Mucosa of descending colon (tissue), 3 donors: ENCODE measurements around the gene SIL1. TPM values are rescaled to one million over a fixed set of nuclear protein-coding genes. Genes with fewer than 3 reads are reported as not detected.

Source experiments
- ATAC-seq: fragments of 200-7000 bp; cut with Tn5 transposase; one replicate; pipeline ENCODE4 v1.9.1; 2020; ENCODE audit warnings: mild to moderate bottlenecking, moderate library complexity
- DNase-seq, 3 donors: peaks; one replicate each; pipeline ENCODE4 v3.0.0-alpha.2; 2020
- H3K36me3 ChIP-seq: fragments of 200-600 bp; one replicate; pipeline ENCODE4 v1.8.0; 2021; ENCODE audit warnings: low read depth, mild to moderate bottlenecking
- H3K4me1 ChIP-seq: fragments of 200-600 bp; one replicate; pipeline ENCODE4 v1.8.0; 2021; ENCODE audit warnings: low read depth, mild to moderate bottlenecking
- H3K4me3 ChIP-seq: fragments of 200-600 bp; one replicate; pipeline ENCODE4 v1.8.0; 2021; ENCODE audit warnings: mild to moderate bottlenecking
- H3K9me3 ChIP-seq: fragments of 200-600 bp; one replicate; pipeline ENCODE4 v1.8.0; 2021; ENCODE audit warnings: mild to moderate bottlenecking
- CTCF ChIP-seq: fragments of 200-600 bp; IDR thresholded peaks from one replicate; pipeline ENCODE4 v1.8.0; 2022; ENCODE audit warnings: antibody characterized with exemption, mild to moderate bottlenecking
- intact Hi-C, 2 donors: fragments of 100-400 bp; cut with DNase I in 1 of 2; cut with micrococcal nuclease in 1 of 2; formaldehyde crosslinking; loops; one replicate each; pipeline versions ENCODE4 v1.11.0 to v1.11.1; 2022; cut with DNase I, micrococcal nuclease
- total RNA-seq, 3 donors: library from RNA; stranded (reverse); fragmentation: NEBNext Ultra II Directional in 2 of 3; extraction: Animal tissue kit (Norgen Biotek cat#: 25700) in 2 of 3; gene quantifications; one replicate each; pipeline versions ENCODE4 v1.2.1 to v1.2.4, GENCODE V29; 2021 to 2023
- donor health status: DM: no; HTN: no; CAD: no; lungs with moderate emphysema.
- donor health status: DM: no; HTN: no; CAD: no.
- donor health status: DM: no; HTN: yes; CAD: no.

SIL1 gene
- total RNA-seq, 3 donors from 2014 or later = 35.2 to 35.8 (median 35.6) TPM

GRCh38 chr5:139049780-139050179 is 148.4 kb downstream of the SIL1 start:
- TF ChIP-seq CTCF = no peak
- DNase-seq (no peak), ATAC-seq (no peak)
- no peaks in the 10 kb centered on the region for H3K36me3 ChIP-seq
- no peak overlapping the region for H3K4me3 ChIP-seq
- H3K9me3 ChIP-seq = no peaks in the 10 kb centered on the region
- no peaks in the 10 kb centered on the region for H3K4me1 ChIP-seq
- intact Hi-C loops = no loop called here

DNA sequence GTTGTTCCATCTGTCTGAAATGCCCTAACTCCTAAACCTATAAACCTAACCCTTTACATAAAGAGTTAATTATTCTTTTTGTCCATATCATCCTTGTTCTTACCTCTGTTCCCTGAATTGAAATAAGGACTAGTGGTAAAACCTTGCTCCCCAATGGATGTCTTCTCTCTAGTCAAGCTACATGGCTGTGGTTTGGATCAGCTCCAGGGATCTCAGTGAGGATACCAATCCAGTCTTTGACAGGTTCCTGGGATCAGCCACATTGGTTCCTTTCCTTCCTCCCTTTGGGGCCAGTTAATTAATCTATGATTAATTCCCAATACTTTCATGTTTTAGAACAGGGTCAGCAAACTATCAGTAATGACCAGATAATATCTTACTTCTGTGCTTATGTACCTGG is 151.6 kb downstream of the SIL1 start:
- H3K4me3 ChIP-seq = no peak overlapping the region
- intact Hi-C loops = no loop called here
- H3K36me3 ChIP-seq = no peaks in the 10 kb centered on the region
- ATAC-seq (no peak), DNase-seq (no peak)
- H3K9me3 ChIP-seq = no peaks in the 10 kb centered on the region
- TF ChIP-seq CTCF = no peak
- H3K4me1 ChIP-seq = no peaks in the 10 kb centered on the region

DNA sequence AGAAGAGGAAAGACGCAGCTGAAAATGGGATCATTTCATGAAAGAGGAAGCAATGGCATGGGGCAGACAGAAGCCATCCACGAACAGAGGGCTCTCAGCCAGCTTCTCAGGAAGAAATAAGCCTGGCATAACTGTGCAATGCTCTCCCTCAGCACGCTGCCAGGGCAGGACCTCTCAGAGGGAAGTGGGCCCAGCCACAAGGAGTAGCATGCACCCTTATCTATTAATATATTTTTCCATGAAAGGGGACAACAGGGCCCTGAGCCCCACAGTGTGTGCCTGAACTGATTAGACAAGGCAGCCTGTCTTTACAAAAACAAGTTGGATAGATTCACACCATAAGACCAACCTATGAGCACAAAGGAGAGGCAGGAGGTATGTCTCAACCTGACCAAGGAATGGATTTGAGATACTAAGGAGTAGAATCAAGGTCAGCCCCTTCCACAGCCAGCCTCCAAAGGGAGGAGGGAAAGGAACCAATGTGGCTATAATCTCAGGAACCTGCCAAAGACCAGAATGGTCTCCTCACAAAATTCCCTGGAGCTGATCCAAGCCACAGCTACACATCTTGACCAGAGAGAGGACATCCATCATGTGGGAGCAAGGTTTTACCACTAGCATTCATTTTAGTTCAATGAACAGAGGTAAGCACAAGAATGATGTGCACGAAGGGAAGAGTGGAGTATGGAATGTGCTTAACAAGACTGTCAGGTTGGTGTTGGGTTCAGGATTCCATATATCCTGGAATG is 154.8 kb downstream of the SIL1 start:
- Histone ChIP-seq H3K4me1 (no peaks in the 10 kb centered on the region), H3K4me3 (no peak overlapping the region), H3K36me3 (no peaks in the 10 kb centered on the region), H3K9me3 (no peaks in the 10 kb centered on the region)
- TF ChIP-seq CTCF = no peak
- DNase-seq (no peak), ATAC-seq (no peak)
- intact Hi-C loops = no loop called here

DNA sequence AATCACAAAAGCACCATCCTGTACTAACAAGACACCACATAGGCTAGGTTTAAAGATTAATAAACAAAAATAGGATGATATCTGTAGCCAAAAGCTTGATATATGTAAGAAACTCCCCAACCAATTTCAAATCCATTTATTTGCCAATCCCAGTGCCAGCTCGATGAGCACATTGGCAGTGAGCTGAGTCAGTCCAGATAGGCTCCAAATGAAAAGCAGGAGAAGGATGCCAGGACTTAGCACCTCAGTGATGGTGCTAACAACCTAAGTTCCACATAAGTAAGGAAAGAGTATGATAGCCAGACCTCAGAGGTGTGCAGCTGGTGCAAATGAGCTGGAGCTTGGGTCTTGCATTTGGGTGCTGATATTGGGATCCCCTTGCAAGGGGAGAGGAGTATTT is 158.1 kb downstream of the SIL1 start:
- Histone ChIP-seq H3K36me3 (no peaks in the 10 kb centered on the region), H3K4me3 (no peak overlapping the region), H3K9me3 (no peaks in the 10 kb centered on the region), H3K4me1 (no peaks in the 10 kb centered on the region)
- no peak for TF ChIP-seq CTCF
- intact Hi-C loops = no loop called here
- no peak for ATAC-seq
- no peak for DNase-seq

DNA sequence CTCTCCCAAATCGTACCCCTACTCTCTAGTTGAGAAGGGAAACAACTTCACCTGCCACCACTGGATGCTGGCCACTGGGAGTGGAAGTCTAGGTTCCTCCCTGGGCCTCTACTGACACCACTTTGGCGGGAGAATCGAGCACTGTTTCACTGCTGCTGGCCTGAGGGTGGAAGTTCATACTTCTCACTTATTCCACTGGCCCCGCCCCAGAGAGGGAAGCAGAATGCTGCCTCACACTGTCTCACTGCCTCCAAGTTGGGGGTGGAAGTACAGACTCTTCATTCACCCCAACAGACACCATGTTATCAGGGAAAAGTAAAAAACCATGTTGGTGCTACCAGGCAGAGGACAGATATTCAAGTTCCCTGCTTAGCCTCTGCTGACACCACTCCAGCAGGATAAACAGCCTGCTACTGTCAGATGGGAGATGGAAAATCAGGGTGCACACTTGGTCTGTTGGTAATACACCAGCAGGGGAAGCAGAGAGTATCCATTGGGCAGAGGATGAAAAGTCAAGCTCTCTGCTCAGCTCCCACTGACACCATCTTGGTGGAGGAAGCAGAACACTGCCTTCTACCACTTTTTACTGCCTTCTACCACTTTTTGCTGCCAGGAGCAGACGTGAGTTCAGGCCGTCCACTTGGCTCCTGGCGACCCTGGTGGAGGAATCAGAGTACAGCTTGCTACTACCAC is 159.4 kb downstream of the SIL1 start:
- Histone ChIP-seq H3K4me1 (no peaks in the 10 kb centered on the region), H3K9me3 (no peaks in the 10 kb centered on the region), H3K4me3 (no peak overlapping the region), H3K36me3 (no peaks in the 10 kb centered on the region)
- no peak for ATAC-seq
- intact Hi-C loops = no loop called here
- TF ChIP-seq CTCF = no peak
- DNase-seq = no peak
